ENCODE measurements around the gene LKAAEAR1.
A peak's percentile ranks its signal among the peaks of the same experiment; 100 is the strongest.
"Not testable (repeated sequence)": the region's sequence is repeated elsewhere in the genome, so short reads cannot be mapped to it uniquely, and the experiment has no call there.

The LKAAEAR1 gene

GRCh38 chr20:64083804-64084684, at the start of gene LKAAEAR1:
Gene LKAAEAR1 (minus strand): TSS chr20:64084398. CDS start chr20:64084219, 179 bp downstream.
- H3K4me3 ChIP-seq, result peak within 1 kb of the TSS; percentile 23 to 59 (median 43)
- peak within 1 kb of the TSS in 2 of 21 experiments; percentile 11 to 27 for H3K27ac ChIP-seq

GRCh38 chr20:64131406-64131805, 47.2 kb upstream of the LKAAEAR1 start:
- no peak overlapping the region for H3K4me3 ChIP-seq

GRCh38 chr20:64130876-64131275, 46.7 kb upstream of the LKAAEAR1 start:
- Histone ChIP-seq H3K27ac (no peak overlapping the region), H3K4me3 (no peak overlapping the region)

More at GRCh38 chr20:64131406-64131805, 47.2 kb upstream of the LKAAEAR1 start:
- H3K27ac ChIP-seq, result no peak overlapping the region

- no peak overlapping the region for H3K4me3 ChIP-seq
- no peak overlapping the region for H3K27ac ChIP-seq
Observed at GRCh38 chr20:64130271-64130670, 46.1 kb upstream of the LKAAEAR1 start.

- Histone ChIP-seq H3K4me3 (no peak overlapping the region), H3K27ac (no peak overlapping the region)
Observed at GRCh38 chr20:64129146-64129782, 45.1 kb upstream of the LKAAEAR1 start.

GRCh38 chr20:64123517-64123916, 39.3 kb upstream of the LKAAEAR1 start:
- not testable (repeated sequence) for H3K4me3 ChIP-seq, H3K27ac ChIP-seq

GRCh38 chr20:64122927-64123326, 38.7 kb upstream of the LKAAEAR1 start:
- not testable (repeated sequence) for H3K4me3 ChIP-seq, H3K27ac ChIP-seq

- no peak overlapping the region for H3K4me3 ChIP-seq
- no peak overlapping the region for H3K27ac ChIP-seq
Observed at GRCh38 chr20:64121586-64121985, 37.4 kb upstream of the LKAAEAR1 start.

GRCh38 chr20:64119681-64120341, 35.6 kb upstream of the LKAAEAR1 start:
- peak overlapping the region in 1 of 7 experiments; percentile 16 for H3K4me3 ChIP-seq

GRCh38 chr20:64119301-64119680, 35.1 kb upstream of the LKAAEAR1 start:
- H3K27ac ChIP-seq, result no peak overlapping the region
- H3K4me3 ChIP-seq, result no peak overlapping the region

More at GRCh38 chr20:64119681-64120341, 35.6 kb upstream of the LKAAEAR1 start:
- H3K27ac ChIP-seq, result peak overlapping the region in 1 of 21 experiments; percentile 23

GRCh38 chr20:64117432-64117777, 33.2 kb upstream of the LKAAEAR1 start:
- not testable (repeated sequence) for H3K4me3 ChIP-seq, H3K27ac ChIP-seq

GRCh38 chr20:64116541-64117431, 32.6 kb upstream of the LKAAEAR1 start:
- Histone ChIP-seq H3K27ac (no peak overlapping the region), H3K4me3 (no peak overlapping the region)

- H3K27ac ChIP-seq, result no peak overlapping the region
Observed at GRCh38 chr20:64116016-64116415, 31.8 kb upstream of the LKAAEAR1 start.

GRCh38 chr20:64115171-64115911, 31.1 kb upstream of the LKAAEAR1 start:
- Histone ChIP-seq H3K27ac (no peak overlapping the region), H3K4me3 (no peak overlapping the region)

More at GRCh38 chr20:64116016-64116415, 31.8 kb upstream of the LKAAEAR1 start:
- no peak overlapping the region for H3K4me3 ChIP-seq

- Histone ChIP-seq H3K4me3 (no peak overlapping the region), H3K27ac (no peak overlapping the region)
Observed at GRCh38 chr20:64114356-64114971, 30.3 kb upstream of the LKAAEAR1 start.

GRCh38 chr20:64113796-64114355, 29.7 kb upstream of the LKAAEAR1 start:
- Histone ChIP-seq H3K27ac (no peak overlapping the region), H3K4me3 (no peak overlapping the region)

GRCh38 chr20:64113444-64113775, 29.2 kb upstream of the LKAAEAR1 start:
- Histone ChIP-seq H3K27ac (no peak overlapping the region), H3K4me3 (no peak overlapping the region)

Data from skin epidermis (tissue), 12 donors.